GM21619 (cell line): ENCODE data around the gene PRICKLE4.
"Not testable (repeated sequence)": the region's sequence is repeated elsewhere in the genome, so short reads cannot be mapped to it uniquely, and the experiment has no call there.

Source experiments
- ATAC-seq: cut with Tn5 transposase; IDR thresholded peaks from one replicate; pipeline ENCODE4 v1.9.1; 2021; ENCODE audit not compliant: unreplicated experiment

Gene PRICKLE4

DNA sequence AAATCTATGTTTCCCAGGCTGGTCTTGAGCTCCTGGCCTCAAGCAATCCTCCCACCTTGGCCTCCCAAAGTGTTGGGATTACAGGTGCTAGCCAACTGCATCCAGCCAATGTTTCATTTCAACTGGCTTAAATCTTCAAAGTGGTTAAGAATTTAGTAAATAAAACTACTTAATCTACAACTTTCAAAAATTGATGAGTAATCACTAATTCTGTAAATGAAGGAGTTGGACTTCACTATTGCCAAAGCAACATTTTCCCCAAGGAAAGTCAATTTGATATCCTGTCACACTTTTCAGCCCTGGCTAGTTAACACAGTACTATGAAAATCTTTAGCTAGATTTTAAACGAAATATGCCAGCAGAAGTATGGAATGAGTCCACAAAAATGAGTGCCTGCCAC is 10.7 kb downstream of the PRICKLE4 start:
- no peak for ATAC-seq

DNA sequence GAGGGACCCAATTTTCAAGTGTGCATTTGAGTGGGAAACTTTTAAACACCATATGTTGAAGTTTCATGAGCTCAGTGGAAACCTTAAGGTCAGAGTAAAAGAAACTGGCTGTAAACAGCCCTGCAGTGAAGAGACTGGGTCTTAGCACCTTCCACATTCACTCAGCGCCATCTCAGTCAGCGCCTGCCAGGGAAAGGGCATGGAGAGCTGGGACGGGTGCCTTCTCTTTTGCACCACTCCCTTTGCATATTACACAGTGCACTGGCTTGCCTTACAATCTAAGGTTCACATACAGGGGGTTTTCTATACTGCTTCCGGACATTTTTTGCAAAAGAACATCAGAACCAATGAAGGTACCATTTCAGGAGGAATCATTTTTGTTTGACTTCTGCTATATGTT is 11.4 kb downstream of the PRICKLE4 start:
- ATAC-seq, result no peak

DNA sequence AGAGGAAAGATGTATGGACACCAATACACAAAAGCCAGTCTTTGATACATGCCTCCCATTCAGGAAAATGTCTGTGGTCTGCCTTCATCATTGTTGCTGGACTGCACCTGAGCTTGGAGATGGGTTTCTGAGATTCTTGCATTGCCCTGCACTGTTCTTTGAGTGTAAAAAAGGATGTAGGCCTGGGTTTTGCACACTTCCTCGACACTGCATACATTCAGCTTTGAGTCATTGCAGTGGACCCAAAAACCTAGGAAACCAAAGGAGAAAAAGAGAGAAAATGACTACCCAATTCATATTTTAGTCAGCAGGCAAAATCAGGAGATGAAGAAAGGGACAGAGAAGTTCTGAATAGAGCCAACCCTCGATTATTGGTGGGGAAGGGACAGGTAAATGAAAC is 15.9 kb downstream of the PRICKLE4 start:
- ATAC-seq, result no peak

DNA sequence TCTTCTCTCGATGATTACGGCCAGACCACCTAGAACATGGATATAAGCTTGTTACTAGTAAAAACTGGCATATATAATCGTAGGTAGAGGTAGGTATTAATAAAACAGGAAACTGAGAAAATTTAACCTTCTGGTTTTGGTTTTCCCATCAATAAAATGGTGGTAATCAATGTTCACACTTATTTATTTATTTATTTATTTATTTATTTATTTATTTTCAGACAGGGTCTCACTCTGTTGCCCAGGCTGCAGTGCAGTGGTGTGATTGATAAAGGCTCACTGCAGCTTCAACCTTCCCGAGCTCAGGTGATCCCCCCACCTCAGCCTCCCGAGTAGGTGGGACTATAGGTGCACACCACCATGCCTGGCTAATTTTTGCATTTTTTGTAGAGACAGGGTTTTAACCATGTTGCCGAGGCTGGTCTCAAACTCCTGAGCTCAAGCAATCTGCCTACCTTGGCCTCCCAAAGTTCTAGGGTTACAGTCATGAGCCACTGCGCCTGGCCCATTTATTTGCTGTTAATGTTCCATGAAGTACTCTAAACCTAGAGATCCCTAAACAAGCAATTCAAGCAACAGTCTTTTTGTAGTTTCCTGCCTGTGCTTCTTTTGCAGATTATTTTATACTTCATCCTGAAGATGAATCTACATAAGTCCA is 18.4 kb downstream of the PRICKLE4 start:
- no peak for ATAC-seq

DNA sequence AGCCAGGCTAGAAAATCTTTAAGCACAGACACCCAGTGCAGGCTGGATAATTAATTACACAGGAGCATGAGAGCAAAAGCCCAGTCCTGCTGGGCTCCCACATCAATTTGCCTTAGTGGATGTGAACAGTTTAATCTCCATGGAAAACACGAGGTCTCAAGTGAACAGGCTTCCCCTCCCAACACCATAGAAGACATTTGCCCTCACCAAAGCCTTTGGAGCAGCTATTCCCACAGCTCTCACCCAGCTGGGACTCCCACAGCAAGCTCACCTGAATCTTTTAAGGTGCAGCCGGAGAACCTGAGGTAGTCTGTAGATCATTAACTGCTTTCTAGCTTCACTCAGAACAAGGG is 19.0 kb downstream of the PRICKLE4 start:
- no peak for ATAC-seq

DNA sequence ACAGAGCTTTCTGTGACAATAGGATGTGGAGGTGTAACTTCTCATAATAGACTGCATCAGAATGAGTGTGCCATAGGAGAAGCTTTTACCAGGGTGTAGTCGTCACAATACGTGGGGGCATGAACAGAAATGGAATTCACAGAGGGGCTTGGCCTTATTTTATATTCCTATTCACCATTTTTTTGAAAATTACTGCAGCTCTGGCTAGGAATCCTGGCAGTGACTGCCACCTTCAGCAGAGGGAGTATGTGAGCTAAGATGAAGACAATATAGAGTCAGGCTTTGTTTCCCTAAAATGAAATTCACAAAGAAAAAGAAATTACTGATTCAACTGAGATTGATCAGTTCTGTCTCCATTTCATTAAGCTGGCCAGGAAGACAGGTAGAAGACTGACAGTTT is 20.8 kb downstream of the PRICKLE4 start:
- no peak for ATAC-seq

DNA sequence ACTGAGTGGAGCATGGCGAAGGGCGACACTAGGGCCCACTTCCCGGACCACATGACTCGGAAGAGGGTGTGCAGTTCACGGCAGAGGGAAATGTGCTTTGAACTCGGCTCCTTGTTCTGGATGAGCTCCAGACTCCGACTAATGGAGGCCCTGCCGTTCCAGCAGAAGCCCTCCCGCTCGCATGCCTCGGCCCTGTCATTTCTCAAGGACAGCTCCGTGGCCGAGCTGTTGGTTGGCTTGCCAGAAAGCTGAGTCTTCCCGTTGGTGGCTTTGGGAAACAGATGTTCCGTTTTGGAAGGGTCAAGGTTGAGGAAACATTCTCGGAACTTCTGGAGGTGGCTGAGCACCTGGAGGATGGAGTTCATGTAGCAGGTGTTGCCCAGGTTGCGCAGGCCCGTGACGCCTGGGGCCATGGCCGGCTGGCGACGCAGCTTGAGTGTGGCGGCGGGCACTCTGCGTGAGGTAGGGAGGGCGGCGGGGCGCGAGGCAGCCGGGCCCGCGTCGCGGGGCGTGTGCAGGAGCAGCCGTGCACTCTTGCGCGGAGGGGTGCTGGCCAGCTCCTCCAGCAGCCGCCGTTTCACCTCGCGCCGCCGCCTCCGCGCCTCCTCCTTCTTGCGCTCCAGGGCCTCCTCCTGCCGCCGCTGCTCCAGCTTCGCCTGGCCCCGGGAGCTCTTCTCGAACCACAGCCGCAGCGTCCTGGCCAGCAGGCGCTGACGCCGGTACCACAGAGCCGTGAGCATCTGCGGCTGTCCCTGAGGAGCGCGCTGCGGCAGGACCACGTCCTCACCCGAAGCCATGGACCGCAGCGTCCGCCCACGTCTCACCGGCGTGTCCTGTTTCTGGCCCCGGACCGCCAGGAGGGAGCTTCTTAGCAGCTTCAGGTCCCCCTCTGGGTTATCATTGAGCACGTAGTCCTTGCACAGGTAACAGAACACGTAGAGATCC is 25.5 kb downstream of the PRICKLE4 start:
- ATAC-seq, result no peak

DNA sequence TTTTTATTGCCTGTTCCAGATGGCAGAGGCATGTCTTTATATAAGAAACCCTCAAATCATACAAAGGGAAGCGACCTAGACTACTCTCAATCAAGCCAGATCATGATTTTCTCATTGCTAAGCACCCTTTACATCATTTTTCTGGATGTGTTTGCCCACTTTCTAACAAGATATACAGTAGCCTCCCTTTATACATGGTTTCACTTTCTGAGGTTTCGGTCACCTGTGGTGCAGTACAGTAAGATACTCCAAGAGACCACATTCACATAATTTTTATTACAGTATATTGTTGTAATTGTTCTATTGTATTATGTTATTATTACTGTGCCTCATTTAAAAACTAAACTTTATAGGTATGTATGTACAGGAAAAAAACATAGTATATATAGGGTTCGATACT is 30.5 kb downstream of the PRICKLE4 start:
- ATAC-seq, result no peak

DNA sequence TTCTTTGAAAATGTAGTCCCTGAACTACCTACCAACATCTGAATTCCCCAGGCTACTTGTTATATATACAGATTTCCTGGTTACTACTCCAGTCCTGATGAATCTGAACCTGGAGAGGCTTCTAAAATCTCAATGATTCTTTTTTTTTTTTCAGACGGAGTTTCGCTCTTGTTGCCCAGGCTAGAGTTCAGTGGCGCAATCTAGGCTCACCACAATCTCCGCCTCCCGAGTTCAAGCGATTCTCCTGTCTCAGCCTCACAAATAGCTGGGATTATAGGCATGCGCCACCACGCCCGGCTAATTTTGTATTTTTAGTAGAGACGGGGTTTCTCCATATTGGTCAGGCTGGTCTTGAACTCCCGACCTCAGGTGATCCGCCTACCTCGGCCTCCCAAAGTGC is 31.4 kb downstream of the PRICKLE4 start:
- ATAC-seq, result not testable (repeated sequence)

DNA sequence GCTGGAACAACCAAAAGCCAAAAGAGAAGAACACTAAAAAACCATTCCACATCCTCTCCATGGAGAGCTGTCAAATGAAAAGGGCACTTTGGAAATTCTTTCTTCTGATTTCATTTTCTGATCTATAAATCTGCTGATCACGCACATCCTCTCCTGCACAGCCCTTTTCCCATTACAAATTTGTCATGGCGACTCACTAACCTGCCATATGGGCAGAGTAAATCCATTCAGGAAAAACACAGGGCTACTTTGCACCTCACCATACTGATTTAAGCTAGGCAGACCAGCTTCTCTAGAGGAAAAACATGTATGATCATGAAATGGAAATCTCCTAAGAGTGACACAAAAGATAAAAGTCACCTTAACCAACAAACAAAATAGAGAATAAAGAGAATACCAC is 32.9 kb downstream of the PRICKLE4 start:
- no peak for ATAC-seq

DNA sequence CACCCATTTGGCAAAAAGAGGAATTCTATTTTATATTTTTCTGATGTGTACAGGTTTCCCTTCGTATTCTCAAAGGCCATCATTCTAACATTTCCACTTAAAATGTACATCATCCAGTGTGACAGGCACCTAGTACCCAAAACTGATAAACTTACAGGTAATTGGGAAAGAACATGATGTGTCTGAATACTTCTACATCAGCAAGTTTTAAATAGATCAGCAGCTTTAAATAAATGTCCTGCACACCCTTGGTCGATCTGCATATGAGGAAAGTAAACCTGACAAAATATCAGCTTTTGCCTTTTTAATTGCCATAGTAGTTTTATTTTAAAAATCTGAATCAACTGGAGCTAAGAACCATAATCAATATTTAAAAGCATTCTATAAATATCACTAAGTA is 33.4 kb downstream of the PRICKLE4 start:
- ATAC-seq, result no peak

DNA sequence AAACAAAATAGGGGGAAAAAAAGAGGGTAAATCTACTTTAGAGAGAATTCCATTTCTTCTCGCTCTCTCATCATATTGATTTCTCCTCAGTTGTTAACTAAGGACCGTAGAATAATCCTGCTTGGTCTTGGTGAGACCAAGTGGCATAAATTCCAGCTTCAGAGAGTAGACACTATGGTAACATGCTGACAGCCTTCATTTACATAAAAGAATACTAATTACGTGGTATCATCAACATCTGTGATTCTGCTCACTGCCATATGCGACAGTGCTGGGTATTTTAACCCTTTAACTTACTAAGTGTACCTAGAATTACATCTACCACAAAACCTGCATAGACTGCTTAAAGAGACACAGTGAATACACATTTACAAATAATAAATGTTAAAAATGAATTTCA is 34.0 kb downstream of the PRICKLE4 start:
- no peak for ATAC-seq

DNA sequence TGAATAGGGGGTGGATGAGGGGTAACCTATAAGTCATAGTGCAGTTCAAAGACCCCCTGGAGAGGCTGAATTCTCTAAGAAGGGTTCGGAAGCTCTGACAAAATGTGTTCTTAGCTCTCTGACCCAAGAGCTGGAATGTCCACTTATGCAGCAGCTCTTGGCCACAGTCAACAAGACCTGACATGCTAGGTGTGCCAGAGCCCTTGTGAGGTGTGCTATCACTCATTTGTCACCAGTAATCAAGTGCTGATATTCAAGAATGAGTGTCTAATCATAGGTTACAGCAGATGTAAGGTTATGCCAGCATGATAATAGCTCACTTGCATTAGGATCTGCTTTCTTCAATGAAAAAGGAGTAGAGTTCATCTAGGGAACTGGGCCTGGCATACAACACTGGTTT is 35.0 kb downstream of the PRICKLE4 start:
- no peak for ATAC-seq

DNA sequence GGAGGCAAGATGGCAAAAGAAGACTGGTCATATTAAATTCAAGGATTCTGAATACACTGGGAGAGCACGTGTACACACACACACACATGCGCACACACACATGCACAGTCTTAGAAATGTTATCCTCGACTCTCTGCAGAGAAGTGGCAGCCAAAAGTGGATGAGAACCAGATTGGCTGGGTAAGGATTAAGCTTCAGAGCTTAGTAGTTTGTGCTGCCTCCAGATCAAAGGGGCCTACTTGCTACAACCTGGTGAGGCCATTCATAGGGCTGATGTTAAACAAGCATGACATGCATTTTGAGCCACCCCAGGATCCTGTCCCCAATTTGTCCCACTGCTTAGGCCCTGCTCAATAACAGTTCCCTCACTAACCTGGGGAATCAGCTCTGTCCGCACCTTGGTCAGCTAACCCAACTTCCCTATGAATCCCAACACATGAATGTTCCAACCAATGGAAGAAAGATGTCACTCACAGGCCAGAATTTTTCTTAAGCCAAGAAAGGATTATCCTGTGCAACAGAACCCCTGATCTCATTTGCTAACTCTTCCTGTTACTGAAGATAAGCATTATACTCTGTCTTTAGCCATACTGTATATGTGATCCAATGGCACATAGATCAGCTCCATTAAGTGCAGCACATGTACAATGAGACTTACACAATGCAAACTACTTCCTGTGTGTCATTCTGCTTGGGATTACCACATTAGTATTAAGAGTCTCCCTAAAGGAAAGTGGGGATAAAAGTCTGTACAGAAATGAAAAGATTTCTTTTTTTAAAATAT is 37.9 kb downstream of the PRICKLE4 start:
- ATAC-seq, result no peak

DNA sequence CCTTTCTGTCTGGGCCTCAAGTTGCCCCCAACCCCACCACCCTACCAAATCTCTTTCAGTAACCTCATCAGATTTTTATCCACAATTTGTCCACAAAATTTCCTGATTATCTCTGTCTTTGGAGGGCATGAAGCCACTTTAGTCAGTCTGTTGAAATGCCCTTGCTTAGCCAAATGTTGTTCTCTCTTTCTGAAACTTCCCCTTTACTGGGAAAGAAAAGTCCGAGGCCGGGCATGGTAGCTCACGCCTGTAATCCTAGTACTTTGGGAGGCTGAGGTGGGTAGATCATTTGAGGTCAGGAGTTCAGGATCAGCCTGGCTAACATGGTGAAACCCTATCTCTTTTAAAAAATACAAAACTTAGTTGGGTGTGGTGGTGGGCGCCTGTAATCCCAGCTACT is 40.7 kb downstream of the PRICKLE4 start:
- ATAC-seq, result no peak

DNA sequence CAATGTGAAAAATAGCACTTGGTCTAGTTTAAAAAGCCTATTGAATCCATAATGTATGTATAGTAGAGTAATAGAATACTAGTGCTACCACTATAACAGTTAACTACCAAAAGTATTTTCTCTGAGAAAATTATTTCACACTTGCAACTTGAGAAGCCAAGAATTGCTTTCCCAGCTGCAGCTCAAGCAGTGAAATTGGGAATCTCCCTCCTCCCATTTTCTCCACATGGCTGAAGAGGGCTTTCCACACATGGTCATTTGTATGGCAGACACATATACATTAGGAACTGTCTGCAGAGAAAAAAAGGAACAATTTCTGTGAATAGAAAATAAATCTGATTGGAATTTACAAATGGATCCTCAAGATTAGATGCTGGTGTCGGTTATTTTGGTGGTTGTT is 41.4 kb downstream of the PRICKLE4 start:
- no peak for ATAC-seq

DNA sequence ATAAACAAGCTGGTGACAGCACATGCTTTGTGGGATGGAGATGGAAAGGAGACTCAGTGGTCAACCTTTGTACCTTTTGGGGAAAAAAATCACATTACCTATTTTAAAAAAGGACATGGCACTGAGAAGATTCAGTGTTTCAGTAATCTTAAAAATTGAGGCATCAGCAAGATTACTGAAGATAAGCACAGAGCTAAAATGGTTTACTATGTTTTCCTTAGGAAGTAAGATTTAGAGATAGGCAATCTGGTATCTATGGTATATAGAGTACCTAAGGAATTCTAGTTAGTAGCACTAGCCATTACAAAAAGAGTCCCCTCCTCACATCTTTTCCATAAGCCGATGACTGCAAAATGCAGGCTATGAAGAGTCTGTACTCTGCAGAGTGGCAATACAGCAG is 42.6 kb downstream of the PRICKLE4 start:
- no peak for ATAC-seq

DNA sequence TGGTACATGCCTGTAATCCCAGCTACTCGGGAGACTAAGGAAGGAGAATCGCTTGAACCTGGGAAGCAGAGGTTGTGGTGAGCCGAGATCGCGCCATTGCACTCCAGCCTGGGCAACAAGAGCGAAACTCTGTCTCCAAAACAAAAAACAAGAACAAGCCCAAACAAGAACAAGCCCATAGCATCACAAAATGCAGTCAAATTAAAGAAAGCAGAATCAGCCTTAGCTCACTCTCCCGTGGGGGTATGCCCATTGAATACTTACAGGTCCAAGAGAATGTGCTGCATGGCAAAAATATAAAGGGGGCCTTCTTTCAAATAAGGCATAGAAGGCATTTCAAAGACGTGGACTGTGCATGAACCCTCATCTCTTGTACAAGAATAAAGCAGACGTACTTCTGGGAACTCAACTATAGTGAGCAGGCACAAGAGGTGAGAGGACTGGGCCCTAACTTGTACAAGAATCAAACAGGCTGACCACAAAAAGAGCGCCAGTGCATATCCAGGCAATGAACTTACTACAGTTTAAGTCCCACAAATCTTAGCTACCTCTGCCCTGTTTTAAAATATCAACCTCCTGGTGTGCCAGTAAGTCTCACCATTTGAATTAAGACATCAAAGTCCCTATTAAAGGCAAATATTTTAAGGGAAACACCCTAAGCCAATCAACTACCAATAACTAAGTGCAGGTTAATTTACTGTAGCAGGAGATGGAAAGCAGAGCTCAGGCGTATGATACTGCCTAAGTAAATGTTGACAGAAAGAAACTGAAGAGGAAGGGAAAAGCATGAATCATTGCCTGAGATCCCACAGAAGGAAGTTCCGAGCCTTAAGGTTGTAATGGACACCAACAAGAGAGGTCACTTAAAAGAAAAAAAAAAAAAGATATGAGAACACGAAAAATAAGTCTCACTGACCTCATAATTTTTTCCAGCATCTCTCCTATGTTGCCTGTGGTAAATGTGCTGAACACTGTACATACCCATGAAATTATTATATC is 44.3 kb downstream of the PRICKLE4 start:
- no peak for ATAC-seq

DNA sequence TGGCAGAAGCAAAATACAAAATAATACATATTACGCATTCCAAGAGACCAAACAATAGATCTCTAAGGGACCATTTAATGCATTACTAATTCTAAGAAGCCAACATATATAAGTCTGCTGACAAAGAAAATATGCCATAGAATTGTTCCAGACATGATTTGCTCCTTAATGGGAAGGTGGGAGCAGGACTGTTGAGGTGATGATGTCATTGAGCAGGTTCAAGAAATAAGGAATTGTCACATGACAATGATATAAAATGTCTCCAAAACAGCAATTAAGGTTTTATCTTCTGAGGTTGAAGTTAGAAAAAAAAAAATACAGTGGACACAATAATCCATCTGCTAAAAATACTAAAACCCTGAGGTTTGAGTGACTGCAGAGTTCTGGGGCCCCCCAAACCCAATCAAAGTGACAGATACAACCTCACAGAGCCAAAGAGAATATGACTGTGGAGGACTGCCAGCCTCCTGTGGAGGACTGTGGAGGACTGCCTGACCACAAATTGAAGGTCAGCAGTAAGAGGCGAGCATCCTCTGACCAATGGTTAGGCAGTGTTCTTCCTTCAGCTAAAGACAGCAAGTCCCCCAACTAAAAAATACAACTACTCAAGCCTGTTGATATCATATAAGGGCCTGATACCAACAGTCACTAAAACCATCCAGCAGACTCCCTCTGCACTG is 45.9 kb downstream of the PRICKLE4 start:
- no peak for ATAC-seq

DNA sequence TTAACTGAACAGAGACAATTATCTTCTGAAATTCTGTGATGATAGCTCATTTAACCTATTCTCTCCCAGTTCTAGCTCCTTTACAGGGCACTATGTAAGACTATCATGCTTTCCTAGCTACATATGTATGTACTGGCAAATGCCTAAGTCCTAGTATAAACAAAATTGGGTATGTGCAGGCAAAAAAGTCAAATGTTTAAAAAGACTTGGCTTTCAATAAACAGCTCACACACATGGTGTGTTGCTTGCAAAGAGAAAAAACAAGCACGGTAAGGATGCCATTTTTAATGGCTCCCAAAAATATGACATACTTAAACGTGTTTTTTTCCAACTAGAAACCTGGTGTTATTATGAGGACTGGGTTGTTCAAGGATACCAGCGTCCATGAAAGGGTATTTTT is 51.7 kb downstream of the PRICKLE4 start:
- no peak for ATAC-seq
